A673 (cell line): ENCODE results near the gene CTNNA2. TPM values are rescaled to one million over a fixed set of nuclear protein-coding genes. Genes with fewer than 3 reads are reported as not detected.

Experiments
- BruUV-seq: library from RNA; stranded (reverse); fragments of 400-500 nt; replicated peaks from 2 replicates; lab custom pipeline; 2021; lab: Mats Ljungman, UMichigan
- CTCF ChIA-PET: fragments of 300-600 bp; sonication (Branson Sonifier 250); formaldehyde crosslinking; loops from one replicate; lab custom pipeline; 2022; ENCODE audit warnings: antibody characterized with exemption; lab: Charles Lee
- POLR2A ChIA-PET: fragments of 300-600 bp; sonication (Branson Sonifier 250); formaldehyde crosslinking; loops from one replicate; lab custom pipeline; 2022; ENCODE audit warnings: antibody characterized with exemption; ENCODE audit not compliant: low non-redundant PET; lab: Charles Lee
- DNase-seq: peaks from one replicate; pipeline ENCODE4 v3.0.0-alpha.2; 2015; ENCODE audit warnings: low spot score
- H3K27ac ChIP-seq: fragments of 200-600 bp; sonication (generic); 2 replicates; pipeline ENCODE4 v1.5.1; 2016; ENCODE audit warnings: mixed run types, low read depth, mild to moderate bottlenecking, mixed read lengths, antibody characterized with exemption, low read length; ENCODE audit not compliant: poor library complexity, severe bottlenecking
- H3K27me3 ChIP-seq: fragments of 200-600 bp; sonication (generic); replicated peaks from 2 replicates; pipeline ENCODE4 v1.6.1; 2017; ENCODE audit warnings: mixed run types, low read depth, mild to moderate bottlenecking, mixed read lengths, antibody characterized with exemption, low read length; ENCODE audit not compliant: insufficient read depth, poor library complexity
- H3K36me3 ChIP-seq: fragments of 200-600 bp; sonication (generic); 2 replicates; pipeline ENCODE4 v1.6.1; 2016; ENCODE audit warnings: mixed run types, mild to moderate bottlenecking, mixed read lengths, antibody characterized with exemption, low read length; ENCODE audit not compliant: insufficient read depth, poor library complexity, severe bottlenecking
- H3K4me1 ChIP-seq: fragments of 200-600 bp; sonication (generic); 2 replicates; pipeline ENCODE4 v1.6.1; 2017; ENCODE audit warnings: mixed run types, mild to moderate bottlenecking, mixed read lengths, antibody characterized with exemption, low read length; ENCODE audit not compliant: insufficient read depth, poor library complexity, severe bottlenecking
- H3K4me3 ChIP-seq: fragments of 200-600 bp; sonication (generic); 2 replicates; pipeline ENCODE4 v1.5.1; 2016; ENCODE audit warnings: low read depth, mixed run types, mild to moderate bottlenecking, mixed read lengths, low read length; ENCODE audit not compliant: poor library complexity, severe bottlenecking
- H3K9me3 ChIP-seq: fragments of 200-600 bp; sonication (generic); 2 replicates; pipeline ENCODE4 v1.6.1; 2016; ENCODE audit warnings: mixed run types, low read depth, mild to moderate bottlenecking, mixed read lengths, antibody characterized with exemption, low read length; ENCODE audit not compliant: poor library complexity, severe bottlenecking
- CTCF ChIP-seq: fragments of 300-800, 200-600 bp; sonication (generic); conservative IDR thresholded peaks from 2 replicates; pipeline ENCODE4 v1.5.1; 2017; ENCODE audit warnings: low read depth, mild to moderate bottlenecking, antibody characterized with exemption, low read length, moderate library complexity, mixed read lengths
- EZH2 ChIP-seq: fragments of 200-600 bp; sonication (generic); IDR thresholded peaks from 2 replicates; pipeline ENCODE4 v1.6.1; 2017; ENCODE audit warnings: borderline replicate concordance, low read depth, mild to moderate bottlenecking, mixed read lengths, antibody characterized with exemption, low read length; ENCODE audit not compliant: poor library complexity, severe bottlenecking
- intact Hi-C: fragments of 100-400 bp; cut with micrococcal nuclease; formaldehyde crosslinking; loops from one replicate; pipeline ENCODE4 v1.10.0; 2022; ENCODE audit not compliant: unreplicated experiment
- total RNA-seq: library from RNA; stranded (reverse); gene quantifications from 2 replicates; pipeline ENCODE4 v1.2.3, GENCODE V29; 2021

The CTNNA2 gene
- total RNA-seq, 1 experiment from 2014 or later = not detected

DNA sequence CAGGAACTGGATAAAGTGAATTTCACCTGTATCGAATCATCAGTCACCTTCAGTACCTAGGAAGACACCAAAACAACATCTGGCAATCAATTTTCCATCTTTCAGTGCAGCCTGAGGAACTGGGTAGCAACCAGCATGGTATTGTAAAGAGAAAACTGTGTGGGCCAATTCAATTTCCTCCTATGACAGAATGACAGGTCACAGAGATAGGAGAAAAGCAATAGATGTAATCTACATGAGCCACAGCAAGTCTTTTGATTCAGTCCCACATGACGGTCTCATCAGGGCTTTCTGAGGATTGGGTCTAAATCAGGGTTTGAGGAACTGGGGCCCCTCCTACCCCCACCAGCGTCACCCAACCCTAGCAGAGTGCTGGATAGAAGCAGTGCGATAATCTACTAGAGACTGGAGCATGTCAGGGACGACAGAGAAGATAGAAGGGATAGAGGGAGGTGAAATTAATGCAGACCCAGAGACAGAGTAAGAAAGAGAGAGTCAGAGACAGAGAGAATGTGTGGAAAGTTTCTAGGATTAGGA is 523.0 kb downstream of the CTNNA2 start:
- no peak for TF ChIP-seq EZH2
- Histone ChIP-seq H3K4me3 (no peak overlapping the region), H3K27me3 (no peaks in the 10 kb centered on the region), H3K36me3 (no peaks in the 10 kb centered on the region), H3K9me3 (no peaks in the 10 kb centered on the region), H3K4me1 (no peaks in the 10 kb centered on the region), H3K27ac (no peak overlapping the region)
- CTCF ChIA-PET = no interaction called here
- POLR2A ChIA-PET = no interaction called here
- no TSS peak for BruUV-seq
- intact Hi-C loops = no loop called here
- no peak for DNase-seq

GRCh38 chr2:80037310-80037709 is 524.5 kb downstream of the CTNNA2 start:
- intact Hi-C loops = no loop called here
- Histone ChIP-seq H3K36me3 (no peaks in the 10 kb centered on the region), H3K27ac (no peak overlapping the region), H3K4me3 (no peak overlapping the region), H3K4me1 (no peaks in the 10 kb centered on the region), H3K9me3 (no peaks in the 10 kb centered on the region), H3K27me3 (no peaks in the 10 kb centered on the region)
- no TSS peak for BruUV-seq
- TF ChIP-seq EZH2 (no peak), CTCF (no peak)
- ChIA-PET POLR2A (no interaction called here), CTCF (no interaction called here)
- no peak for DNase-seq

DNA sequence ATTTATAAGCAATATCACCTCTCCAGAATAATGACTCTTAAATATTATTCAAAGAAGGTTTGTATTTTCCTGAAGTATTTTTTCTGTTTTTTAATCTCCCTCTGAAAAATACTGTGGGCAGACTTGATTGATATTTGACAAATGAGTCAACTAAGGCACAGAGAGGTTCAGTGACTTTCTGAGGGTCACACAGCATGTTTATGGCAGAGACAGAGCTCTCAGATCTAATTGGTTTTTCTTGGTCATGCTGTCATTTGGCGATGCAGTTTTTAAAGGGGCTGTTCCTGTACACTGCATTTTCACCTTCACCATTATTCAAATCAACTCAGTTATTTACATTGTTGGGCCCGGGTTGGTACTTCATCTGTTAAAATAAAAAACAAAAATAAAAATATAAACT is 527.4 kb downstream of the CTNNA2 start:
- Histone ChIP-seq H3K9me3 (no peaks in the 10 kb centered on the region), H3K4me3 (no peak overlapping the region), H3K4me1 (no peaks in the 10 kb centered on the region), H3K27me3 (no peaks in the 10 kb centered on the region), H3K36me3 (no peaks in the 10 kb centered on the region), H3K27ac (no peak overlapping the region)
- DNase-seq = no peak
- BruUV-seq = no TSS peak
- TF ChIP-seq CTCF = no peak
- TF ChIP-seq EZH2 = no peak
- ChIA-PET POLR2A (no interaction called here), CTCF (no interaction called here)
- intact Hi-C loops = no loop called here

DNA sequence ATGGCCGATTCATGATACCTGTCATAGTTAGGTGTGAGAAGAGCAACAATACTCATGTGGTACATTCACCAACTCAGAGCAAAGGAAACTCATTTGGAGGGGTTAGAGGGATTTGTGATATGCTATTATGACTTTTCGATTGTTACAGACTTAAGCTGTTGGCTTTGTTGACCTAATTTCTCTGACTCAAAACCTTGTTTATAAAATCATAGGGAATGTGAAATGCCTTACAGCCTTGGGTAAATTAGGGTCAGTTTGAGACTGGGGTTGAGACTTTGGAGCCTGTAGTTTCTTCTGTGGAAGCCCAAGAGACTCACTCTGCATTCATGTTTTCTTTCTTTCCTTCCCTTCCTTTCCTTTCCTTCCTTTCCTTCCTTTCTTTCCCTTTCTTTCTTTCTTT is 529.8 kb downstream of the CTNNA2 start:
- H3K27me3 ChIP-seq = no peaks in the 10 kb centered on the region
- no peaks in the 10 kb centered on the region for H3K4me1 ChIP-seq
- no TSS peak for BruUV-seq
- H3K36me3 ChIP-seq = no peaks in the 10 kb centered on the region
- no peak overlapping the region for H3K27ac ChIP-seq
- DNase-seq = no peak
- no peaks in the 10 kb centered on the region for H3K9me3 ChIP-seq
- no peak for TF ChIP-seq CTCF
- no peak for TF ChIP-seq EZH2
- CTCF ChIA-PET = interaction anchor here (0.6 kb wide), 1 partner anchor 136 kb away, joined by 3 read pairs; no protein-coding TSS in a partner anchor
- intact Hi-C loops = no loop called here
- no peak overlapping the region for H3K4me3 ChIP-seq
- POLR2A ChIA-PET = no interaction called here
